OCI-M1 (cell line): ENCODE data around the gene NT5E.
"Not testable (repeated sequence)": the region's sequence is repeated elsewhere in the genome, so short reads cannot be mapped to it uniquely, and the experiment has no call there.

Experiments used
- DNase-seq: peaks from one replicate; lab custom pipeline; 2025; lab: John Stamatoyannopoulos, UW

The NT5E gene

DNA sequence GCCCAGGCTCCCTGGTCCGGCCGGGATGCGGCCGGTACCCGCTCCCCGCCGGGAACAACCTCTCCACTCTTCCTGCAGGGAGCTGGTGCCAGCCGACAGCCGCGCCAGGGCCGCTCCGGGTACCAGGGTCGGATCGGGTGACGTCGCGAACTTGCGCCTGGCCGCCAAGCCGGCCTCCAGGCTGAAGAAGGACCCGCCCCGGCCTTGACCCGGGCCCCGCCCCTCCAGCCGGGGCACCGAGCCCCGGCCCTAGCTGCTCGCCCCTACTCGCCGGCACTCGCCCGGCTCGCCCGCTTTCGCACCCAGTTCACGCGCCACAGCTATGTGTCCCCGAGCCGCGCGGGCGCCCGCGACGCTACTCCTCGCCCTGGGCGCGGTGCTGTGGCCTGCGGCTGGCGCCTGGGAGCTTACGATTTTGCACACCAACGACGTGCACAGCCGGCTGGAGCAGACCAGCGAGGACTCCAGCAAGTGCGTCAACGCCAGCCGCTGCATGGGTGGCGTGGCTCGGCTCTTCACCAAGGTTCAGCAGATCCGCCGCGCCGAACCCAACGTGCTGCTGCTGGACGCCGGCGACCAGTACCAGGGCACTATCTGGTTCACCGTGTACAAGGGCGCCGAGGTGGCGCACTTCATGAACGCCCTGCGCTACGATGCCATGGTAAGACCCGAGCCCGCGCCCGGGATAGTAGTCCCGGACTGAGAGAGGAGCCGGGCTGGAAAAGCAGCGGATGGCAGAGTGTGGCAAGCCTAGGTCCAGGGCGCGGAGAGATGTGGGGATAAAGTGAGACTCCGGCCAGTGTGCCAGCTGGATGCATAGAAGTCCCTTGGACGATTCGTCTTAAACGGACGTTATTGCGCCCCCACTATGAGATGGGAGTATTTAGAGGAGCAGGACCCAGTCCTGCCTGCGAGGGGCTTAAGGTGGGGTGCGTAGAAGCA lies at the start of gene NT5E:
Gene NT5E (plus strand): TSS at position 266 of the 942 bp plus-strand sequence. CDS start 57 bp downstream, at position 323.
- DNase-seq = no peak

DNA sequence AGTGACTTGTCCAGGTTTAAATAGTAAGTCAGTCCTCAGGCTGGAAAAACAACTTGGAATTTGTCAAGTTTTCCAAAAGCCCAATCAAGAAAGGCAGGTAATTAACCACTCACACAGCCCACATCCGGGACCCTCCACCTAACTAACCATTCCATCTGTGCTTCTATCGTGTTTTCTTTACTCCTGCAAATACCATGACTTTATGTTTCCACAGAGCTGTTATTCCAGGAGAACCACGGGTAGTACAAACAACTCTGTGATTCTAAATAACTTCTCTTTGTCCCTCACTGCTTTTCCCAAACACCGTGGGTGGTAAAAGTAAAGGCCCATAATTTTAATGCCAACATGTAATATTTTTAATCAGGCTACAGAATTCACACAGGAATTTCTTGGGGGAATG lies 49.6 kb upstream of the NT5E start:
- no peak for DNase-seq

DNA sequence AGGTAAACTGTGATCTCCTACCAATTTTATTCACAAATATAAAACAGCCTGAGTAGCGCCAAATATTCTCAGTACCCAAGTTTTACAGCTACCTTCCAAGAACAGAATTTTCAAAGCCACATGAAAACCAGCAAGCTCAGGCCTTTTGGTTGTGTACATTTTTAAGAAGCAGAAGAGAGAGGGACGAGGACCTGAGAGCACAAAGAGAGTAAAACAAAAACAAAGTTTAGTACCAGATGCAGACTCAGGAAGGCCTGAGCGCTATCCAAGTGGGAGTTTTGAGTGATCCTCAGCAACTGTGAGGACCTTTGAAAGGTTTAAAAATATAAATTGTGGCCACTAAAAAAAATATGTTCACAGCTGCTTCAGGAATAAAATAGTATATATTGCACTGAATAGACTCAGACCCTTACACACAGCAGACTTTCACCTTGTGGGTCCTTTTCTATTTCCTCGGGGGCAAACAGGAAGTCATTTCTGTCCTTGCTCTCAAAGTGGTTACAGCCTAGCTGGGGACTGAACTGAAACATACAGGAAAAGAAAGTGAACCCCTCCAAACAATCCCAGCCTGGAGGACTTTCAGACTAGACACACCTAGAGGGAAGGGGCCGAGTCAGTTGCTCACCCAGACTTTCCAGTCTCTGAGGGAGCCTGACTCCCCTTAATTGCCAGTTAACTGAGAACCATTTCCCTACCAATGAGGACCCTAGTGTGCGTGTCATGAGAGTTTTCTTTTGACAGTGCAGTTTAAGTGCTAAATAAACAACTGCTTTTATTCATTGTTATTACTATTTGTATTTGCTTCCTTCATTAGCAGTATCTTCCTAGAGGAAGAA lies 48.5 kb upstream of the NT5E start:
- DNase-seq = no peak

DNA sequence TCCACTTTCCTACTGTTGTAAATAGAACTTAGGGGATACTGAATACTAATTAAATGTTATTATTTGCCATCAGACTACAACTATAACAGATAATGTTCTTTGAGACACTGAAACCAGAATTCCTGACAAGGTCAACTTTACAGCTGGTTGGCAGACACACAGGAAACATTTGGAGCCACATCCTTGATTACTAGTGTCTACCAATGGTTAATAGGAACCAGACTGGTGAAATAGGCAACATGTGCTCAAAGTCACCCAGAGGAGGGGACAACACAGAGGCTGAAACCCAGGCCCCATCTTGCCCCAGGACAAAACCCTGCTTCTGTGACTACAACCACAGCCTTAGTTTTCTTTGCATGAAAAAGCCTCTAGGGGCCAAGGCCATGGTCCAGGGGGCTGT lies 47.8 kb upstream of the NT5E start:
- no peak for DNase-seq

DNA sequence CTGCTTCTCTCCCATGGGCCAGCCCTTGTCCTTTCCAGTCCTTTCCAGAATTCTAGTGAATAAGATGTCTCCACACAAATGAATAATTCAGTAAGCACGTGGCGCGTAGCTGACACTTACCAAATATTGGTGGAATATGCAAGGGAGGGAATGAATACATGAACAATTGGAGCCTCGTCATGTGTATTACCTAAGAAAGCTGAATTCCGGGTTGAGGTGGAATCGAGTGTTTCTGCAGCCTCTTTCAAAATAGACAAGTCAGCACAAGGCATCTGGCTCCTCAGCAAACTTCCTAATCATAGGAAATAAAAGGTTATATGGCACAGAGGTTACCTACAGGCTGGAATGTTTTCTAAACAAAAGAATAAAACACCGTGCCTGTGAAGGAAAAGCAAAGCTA lies 47.0 kb upstream of the NT5E start:
- DNase-seq = no peak

DNA sequence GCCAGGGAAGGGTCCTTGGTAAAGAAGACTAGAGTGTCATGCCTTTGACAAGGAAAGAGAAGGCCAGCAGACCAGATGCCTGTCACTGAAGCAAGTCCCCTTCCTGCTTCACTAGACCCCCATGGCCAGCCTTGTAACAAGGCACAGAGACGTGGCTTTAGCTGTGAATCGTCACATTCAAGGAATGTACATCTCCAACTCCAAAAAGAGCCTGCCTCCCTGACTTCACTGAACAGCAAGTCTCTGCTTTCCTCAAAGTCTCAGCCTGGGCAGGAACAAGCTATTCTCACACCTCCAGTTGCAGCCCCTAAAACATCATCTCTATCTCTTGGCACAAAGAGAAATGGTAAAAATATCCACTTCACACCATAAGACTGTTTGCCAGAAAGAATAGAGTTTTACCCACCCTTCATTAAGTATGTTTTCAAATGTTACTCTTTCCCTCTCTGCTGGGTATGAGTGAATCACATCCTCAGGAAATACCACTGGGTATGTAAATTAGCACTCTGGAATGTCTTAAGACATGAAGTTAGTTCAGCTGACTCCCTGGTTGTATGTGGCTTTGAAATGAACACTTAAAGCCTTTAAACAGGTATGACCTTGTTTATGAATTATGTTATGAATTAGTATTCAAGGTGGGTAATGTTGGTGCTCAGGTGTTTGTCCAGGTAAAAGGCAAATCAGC lies 46.4 kb upstream of the NT5E start:
- DNase-seq = no peak

DNA sequence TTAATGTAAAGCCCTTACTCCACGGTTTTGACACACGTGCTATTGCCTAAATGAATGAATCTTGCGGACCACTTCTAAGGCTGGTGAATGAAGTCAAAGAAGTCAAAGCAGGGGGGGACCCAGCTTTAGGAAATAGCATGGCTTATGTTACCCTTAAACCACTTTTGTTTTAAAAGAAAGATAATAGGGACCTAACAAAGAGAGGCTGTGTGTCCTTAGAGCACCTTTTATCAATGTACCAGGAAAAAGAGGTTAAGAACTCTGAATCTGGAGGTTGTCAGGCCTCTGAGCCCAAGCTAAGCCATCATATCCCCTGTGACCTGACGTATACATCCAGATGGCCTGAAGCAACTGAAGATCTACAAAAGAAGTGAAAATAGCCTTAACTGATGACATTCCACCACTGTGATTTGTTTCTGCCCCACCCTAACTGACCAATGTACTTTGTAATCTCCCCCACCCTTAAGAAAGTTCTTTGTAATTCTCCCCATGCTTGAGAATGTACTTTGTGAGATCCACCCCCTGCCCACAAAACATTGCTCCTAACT lies 45.8 kb upstream of the NT5E start:
- not testable (repeated sequence) for DNase-seq

DNA sequence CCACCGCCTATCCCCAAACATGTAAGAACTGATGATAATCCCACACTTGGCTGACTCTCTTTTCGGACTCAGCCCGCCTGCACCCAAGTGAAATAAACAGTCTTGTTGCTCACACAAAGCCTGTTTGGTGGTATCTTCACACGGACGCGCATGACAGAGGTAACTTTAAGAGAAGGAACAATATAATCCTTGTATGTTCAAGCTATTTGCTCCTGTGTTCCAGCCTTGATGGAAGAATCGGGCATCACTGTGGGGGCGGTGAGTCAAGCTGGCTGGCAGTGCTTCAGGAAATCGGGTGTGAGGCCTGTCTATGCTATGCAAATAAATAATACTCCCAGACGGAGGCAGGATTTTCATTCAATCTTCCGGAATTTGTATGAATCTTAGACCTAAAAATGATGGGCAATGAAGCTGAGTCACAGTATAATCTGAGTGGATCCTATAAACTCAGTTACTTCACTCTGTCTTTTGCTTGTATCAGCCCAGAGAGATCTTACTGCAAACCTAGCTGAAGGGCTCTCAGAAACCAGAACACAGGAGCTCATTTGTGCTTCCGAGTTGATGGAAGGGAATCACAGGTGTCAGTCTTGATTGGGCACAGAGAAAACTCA lies 45.2 kb upstream of the NT5E start:
- DNase-seq = no peak

DNA sequence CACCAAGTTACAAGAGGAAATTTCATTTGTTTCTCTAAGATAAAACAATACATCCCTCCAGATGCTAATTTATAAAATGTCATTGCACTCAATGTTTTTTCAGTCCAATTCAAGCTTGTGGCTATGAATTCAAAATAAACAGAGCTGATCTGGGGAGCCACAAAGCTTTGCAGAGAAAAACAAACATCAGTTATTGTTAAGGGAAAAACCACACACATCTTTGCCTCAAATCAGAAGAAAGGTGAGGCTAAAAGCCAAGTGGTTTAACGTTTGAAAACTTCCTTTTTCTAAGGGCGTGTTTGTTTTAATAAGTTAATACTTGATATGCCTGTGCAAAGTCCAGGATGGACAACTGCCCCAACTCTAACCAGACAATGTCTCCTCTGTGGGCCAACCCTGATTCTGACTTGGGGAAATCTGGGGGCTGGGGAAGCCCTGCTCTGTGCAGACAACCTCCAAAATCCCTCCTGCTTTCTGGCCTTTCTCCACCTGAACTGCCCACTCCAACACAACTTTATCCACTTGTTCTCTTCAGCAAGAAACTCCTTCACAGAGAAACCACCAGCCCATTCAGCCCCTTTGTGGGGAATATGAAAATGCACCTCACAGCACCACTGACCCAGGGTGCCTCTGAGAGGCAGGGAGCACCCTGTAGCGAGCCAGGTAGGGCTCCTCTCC lies 44.6 kb upstream of the NT5E start:
- DNase-seq = no peak

DNA sequence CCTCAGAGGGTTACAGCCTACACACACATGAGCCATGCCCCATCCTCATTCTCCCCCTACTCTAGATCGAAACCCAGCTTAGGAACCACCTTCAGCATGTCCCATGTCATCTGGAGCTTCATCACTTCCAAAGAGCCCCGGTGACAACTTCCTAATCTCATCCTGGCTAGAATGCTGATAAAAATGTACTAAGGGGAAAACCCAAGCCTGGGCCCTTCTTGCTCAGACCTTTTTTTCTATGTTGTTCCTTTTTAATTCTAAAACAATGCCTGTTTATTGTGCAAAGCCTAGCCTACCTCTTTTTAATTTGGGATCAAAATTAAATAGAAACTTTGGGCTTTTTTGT lies 44.1 kb upstream of the NT5E start:
- DNase-seq = no peak

DNA sequence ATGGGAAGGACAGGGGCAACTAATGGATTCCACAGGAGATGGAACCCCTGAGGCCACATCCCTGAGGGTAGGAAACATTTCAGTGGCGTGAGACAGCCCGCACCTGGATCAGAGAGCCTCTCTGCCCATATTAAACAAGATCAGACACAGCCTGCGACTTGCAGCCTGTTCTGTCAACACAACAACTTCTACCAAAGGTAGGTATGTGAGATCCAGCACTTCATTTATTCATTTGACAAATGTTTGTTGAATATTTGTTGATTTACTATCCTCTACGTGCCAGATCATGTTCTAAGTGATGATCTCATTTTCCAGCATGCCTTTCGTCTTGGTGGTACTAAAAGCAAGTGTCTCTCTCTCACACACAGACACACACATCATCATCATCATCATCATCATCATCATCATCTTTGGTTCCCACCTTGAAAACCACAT lies 43.2 kb upstream of the NT5E start:
- no peak for DNase-seq

DNA sequence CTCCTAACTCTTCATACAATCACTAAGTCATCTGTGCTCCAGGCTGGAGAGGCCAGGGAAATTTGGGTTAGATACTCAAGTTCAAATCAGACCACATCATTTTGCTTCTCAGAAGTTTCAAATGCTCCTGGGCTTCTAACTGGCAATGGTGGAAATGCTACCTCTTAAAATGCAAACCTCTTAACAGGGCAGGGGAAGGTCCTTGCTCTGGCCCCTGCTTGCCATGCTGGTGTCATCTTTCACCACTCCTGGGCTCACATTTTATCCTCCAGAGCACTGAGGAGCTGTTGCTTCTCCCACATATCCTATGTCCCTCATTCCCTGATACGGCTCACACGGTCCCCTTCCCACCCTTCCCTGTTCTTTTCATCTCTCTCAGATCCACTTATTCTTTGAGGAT lies 41.8 kb upstream of the NT5E start:
- DNase-seq = no peak

DNA sequence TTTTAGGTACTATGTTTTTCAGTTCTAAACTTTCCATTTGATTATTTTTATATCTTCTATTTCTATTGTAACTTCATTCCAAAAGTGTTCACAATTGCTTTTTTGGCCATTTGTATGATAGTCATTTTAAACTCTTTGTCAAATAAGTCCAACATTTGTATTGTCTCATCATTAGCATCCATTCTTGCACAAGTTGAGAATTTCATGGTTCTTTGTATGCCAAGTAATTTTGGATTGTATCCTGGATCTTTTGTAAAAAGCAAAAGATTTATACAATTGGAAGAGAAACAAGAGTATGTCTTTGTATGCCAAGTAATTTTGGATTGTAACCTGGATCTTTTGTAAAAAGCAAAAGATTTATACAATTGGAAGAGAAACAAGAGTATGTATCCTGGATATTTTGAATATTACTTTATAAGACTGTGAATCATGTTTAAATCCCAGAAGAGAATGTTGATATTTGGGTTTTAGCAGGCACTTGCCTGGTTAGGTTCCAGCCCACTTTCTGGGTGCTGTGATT lies 36.9 kb upstream of the NT5E start:
- no peak for DNase-seq

DNA sequence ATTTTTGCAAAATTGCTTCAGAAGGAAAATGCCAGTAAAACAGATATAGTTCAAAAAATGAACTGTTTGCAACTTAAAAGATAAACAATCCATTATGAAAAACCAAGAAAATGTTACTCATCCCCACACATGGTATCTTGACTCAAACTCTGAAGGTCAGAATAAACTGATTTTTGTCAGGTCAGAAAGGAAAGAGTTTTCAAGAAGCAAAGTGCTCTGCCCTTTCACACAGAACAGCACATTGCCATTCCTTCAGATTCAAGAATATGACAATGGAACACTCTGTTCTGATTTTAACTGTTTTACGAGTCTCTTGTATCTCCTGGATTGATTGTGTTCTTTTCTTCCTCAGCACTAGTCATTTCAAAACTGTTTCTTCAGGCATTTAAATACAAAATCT lies 33.8 kb upstream of the NT5E start:
- no peak for DNase-seq

DNA sequence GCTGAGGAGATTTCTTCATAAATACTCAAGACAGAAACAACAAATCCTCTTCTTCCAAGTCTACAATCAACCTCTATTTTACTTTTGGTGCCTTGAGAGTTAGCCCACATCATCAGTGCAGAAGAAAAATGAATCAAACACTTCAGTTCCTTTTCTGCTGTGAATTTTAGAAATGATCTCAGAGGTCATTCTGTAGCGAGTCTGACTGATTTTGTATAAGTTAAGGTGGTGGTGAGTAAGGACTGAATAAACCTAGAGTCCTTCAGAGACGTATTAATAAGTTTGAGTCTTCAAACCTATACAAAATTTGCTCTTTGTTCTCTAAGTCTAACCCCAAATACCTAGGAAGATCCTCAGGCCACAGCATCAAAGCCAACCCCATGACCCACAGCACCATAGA lies 33.1 kb upstream of the NT5E start:
- no peak for DNase-seq

DNA sequence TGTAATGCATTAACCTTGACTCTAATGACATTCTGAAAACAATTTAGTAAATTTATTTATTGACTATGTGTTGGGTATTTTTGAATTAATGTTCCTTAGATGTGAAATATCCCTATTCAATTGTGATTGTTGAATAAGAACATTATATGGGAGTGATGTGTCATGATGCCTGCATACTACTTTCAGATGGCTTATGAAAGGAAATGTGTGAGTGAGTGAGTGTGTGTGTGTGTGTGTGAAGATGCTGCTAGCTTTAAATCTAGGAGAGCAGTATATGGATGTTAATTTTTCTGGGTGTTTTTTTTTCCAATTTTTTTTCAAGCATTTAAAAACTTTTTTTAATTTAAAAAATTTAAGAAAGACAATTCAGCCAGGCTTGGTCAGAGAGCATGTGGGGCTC lies 32.5 kb upstream of the NT5E start:
- no peak for DNase-seq

DNA sequence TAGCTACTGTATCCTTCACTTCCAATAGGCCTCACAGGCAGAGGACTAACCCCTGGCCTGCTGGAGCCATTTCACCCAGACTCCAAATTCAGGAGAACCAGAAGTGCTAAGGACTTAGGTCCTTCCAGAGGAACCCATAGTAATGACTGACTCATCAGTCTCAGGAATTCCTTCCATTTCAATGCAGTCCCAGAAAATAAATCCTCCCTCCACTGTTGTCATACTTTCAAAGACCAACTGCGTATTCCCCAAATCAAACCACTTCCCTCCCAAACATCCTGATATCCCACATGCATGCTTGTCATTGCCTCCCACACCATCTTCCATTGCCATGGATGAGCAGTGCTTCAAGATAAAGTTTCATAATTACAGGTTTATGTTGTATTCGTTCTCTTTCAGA lies 31.8 kb upstream of the NT5E start:
- DNase-seq = no peak

DNA sequence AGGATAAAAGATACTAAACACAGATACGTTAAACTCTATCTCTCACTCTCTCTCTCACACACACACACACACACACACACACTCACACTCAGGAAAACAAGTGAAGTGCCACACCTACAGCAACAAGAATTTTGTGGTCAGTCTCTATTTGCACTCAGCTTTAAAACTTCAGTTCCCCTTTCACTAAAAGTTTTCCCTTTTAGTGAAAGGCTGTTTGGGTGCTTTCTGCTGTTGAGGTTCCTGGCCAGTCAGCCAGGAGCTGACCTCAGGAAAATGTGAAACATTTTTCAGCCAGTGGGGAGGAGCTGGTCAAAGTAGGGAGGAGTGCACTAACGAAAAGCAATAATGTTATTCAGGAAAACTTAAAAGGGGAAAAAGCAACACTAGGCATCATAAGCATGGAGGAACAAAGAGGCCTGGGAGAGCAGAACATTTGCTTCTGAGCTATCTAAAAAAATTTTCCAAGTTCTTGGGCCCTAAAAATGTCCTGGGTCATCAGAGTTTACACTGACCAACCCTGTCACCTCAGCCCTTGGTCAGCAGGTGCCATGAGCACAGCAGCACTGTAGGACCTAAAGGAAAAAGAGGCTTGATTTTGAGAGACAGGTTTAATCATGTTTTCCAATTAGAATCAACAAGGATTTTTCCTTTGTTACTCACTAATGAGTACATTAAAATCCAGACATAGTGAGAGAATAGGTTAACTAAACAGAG lies 30.7 kb upstream of the NT5E start:
- DNase-seq = peak; percentile 29

DNA sequence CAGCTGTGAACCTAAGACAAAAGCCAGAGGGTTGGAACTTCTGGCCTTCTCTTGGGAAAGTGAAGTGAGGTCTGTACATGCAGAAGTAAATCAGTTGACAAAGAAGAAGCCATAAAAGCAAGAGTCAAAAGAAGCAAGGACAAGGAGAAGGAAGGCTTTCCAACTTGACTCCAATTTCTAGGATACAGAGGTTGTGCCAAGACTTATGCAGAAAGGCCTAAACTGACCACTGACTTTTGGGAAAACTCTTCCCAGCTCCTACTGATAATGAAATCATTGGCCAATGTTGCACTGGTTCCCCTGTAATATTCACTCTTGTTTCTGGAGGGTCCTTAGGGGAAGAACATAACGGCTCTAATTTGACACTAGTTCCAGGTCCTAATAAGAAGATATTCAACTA lies 29.3 kb upstream of the NT5E start:
- DNase-seq = no peak

DNA sequence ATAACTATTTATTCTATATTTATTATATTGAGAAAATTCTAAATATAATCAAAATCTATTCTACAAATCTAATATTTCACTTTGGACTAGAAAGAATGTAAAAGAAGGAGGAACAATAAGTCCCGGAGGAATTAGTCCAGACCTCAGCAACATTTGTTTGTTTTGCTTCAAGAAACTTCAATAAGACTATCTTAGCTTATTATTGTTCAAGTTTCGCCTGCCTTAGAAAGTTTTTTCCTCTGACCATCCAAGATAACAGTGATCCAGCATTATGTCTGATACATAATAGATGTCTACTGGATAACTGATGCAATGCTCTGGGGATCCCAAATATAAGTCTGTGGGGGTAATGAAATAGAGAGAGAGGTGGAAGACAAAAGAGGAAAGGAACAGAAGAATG lies 28.7 kb upstream of the NT5E start:
- DNase-seq = no peak
